Measurements from ENCODE around the gene EIF4G3.
"Not testable (repeated sequence)": the region's sequence is repeated elsewhere in the genome, so short reads cannot be mapped to it uniquely, and the experiment has no call there.

Gene EIF4G3

DNA sequence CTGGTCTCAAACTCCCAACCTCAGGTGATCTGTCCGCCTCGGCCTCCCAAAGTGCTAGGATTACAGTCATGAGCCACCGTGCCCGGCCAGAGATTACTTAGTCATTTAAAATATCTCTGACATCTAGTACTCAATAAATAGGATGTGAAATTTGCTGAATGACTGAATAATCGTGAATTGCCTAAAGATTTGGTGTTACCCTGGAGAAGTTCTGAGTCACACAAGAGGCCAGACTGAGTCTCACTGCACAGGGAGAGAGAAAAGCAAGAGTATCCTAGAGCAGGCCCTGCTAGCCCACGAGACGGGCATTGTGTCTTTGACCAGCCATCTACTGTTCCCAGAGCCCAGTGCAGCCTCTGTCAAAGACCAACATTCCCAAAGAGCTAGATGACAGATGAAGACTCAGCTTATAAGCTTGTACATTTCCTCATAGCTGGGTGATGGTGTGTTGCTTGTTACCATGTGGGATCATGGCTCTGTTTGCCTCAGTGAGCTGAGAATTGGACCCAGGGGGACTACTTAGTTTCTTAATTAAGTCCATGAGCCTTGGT is 5.6 kb upstream of the EIF4G3 start:
- DNase-seq: no peak

DNA sequence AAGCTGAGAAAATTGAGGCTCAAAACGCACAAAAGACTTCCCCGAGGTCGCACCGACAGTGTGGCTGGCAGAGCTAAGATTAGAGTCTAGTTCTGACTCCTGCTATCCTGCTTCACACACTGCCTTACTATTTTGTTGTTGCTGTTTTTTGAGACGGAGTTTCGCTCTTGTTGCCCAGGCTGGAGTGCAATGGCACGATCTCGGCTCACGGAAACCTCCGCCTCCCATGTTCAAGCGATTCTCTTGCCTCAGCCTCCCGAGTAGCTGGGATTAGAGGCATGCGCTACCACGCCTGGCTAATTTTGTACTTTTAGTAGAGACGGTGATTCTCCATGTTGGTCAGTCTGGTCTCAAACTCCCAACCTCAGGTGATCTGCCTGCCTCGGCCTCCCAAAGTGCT is 1.6 kb upstream of the EIF4G3 start:
- not testable (repeated sequence) for DNase-seq

DNA sequence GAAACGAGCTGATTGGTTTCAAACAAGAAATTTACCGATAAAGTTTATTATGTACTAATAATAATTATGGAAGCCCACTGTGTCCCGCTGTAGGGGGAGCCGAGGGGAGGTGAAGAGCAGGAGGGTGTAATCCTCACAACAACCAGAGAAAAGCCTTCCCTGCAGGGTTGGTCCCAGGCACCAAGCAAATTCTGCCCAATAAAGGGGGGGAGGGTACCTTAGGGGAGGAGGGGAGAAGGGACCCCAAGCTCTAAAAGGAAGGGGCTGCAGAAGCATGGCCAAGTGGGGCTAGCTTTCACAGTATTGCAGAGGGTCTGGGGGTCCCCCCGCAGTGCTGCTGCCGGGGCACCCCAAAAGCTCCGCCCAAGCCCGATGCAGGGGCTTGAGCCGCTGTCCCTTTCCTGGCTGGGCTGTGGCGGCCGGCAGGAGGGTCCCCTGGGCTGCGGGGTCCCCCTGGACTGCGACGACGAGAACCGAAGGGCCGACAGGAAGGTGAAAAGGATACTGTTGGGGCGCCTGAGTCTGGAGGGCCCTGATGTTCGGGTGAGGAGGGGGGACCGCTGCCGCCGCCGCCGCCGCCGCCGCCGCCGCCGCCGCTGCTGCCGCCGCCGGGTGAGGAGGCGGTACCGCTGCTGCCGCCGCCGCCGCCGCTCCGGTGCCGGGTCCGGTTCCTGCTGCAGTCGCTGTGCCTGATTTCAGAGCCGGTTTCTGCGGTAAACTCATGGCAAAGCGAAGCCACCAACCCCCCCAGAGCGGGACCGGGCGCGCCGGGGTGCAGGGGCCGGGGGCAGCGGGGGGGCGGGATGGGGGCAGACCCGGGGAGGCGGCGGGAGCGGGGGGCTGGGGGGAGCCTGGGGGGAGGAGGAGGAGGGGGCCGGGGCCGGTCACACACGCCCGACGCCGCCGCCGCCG is 771 bp downstream of the EIF4G3 start:
- DNase-seq: peak; percentile 31

DNA sequence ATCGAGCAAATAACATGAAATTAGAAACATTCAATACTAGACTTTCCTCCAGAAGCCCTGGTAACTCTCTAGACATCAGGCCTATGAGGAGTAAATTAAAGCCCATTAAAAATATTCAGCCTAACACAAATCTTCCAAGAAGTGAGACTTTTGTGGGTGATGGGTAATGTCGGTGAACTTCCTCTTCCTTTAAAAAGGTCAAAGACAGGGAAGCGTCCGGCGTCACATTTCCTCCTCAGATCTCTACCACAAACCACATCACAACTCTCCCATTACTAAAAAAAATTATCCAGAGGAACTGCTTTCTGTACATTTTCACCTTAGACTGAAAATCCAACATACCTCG is 1.4 kb downstream of the EIF4G3 start:
- DNase-seq: peak; percentile 12

GRCh38 chr1:21174654-21175323 is 1.9 kb downstream of the EIF4G3 start:
- DNase-seq: no peak

DNA sequence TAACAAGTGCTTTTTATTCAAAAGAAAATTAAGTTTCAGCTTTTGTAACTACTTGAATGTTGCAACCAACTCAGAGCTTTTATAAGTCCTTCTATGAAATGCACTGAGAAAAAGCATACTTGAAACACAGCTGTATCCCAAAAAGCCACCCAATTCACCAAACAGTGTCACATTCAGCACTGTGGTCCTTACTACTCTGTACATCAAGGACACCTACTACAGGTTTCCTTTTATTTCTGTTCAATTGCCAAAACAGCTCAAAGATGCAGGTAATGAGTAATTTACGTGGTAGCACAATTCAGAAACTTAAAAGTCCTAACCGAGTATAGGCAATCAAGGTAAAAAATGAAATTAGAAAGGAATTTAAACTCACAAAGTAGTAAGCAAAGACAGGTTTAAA is 2.5 kb downstream of the EIF4G3 start:
- no peak for DNase-seq

- not testable (repeated sequence) for DNase-seq
Measured at GRCh38 chr1:21173096-21173495, 3.6 kb downstream of the EIF4G3 start.

DNA sequence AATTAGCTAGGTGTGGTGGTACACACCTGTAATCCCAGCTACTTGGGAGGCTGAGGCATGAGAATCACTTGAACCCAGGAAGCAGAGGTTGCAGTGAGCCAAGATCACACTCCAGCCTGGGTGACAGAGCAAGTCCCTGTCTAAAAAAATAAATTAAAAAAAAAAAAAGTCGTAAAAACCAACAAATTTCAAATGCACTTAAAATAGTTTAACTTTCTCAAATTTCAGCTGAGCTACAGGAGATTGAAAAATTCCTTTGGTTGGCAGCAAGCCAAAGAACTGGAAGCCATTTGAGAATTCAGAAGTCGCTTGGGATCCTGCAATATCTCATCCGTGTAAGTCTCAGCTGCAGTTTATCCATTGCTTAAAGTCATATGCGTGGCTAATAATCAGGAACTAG is 5.9 kb downstream of the EIF4G3 start:
- DNase-seq: not testable (repeated sequence)

GRCh38 chr1:21168444-21168843 is 8.3 kb downstream of the EIF4G3 start:
- no peak for DNase-seq

GRCh38 chr1:21165646-21166045 is 11.1 kb downstream of the EIF4G3 start:
- DNase-seq: no peak

DNA sequence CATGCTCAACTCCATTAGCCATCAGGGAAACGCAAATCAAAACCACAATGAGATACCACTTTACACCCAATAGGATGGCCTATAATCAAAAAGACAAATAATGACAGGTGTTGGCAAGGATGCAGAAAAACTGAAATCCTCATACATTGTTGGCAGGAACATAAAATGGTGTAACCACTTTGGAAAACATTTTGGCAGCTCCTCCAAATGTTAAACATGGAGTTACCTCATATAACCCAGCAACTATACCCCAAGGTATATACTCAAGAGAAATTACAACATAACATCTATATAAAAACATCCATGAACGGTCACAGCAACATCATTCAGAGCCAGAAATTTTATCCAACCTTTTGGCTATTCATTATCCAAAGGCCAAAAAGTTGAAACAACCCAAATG is 11.6 kb downstream of the EIF4G3 start:
- DNase-seq: no peak

GRCh38 chr1:21164266-21164665 is 12.4 kb downstream of the EIF4G3 start:
- no peak for DNase-seq

DNA sequence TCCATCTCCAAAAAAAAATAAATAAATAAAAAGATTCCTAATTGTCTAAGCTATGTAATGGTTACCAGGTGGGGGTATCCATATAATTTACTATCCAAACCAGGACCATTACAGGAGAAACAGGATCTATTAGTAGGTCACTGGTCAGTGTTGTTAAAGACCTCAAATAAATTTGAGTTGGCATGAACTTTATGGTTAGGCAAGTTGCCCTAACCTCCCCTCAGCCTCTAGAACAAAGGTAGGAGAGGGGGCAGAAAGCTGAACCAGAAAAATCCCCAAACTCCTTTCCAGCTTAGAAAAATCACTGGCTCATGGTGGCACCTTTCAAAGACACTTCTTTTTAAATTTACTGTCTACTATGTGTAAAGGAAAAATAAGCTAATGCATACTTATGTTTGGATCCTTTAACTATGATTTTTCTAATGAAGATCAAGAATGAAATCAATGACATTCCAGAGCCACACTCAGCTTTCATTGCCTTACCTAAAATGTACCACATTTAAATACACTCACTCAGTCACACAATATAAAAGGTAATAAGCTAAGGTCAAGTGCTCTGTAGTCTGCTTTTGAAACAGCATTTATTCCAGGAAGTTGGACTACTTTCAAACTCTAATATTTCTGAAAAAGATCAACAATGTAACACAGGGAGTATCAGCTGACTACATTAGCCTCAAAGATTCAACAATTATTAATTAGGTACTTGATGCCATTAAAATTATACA is 13.8 kb downstream of the EIF4G3 start:
- DNase-seq: no peak

DNA sequence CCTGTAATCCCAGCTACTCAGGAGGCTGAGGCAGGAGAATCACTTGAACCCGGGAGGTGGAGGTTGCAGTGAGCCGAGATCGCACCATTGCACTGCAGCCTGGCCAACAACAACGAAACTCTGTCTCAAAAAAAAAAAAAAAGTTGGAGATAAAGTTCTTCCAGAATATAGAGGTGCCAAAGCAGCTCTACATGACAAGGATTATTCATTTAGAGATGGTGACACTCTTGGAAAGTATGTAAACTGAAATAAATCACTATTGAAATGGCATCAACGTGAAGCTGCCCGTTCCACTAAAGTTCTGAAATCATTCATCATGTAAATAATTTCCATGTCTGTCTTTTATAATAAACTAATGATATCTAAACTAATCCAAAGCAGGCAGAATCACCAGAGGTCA is 14.9 kb downstream of the EIF4G3 start:
- no peak for DNase-seq

DNA sequence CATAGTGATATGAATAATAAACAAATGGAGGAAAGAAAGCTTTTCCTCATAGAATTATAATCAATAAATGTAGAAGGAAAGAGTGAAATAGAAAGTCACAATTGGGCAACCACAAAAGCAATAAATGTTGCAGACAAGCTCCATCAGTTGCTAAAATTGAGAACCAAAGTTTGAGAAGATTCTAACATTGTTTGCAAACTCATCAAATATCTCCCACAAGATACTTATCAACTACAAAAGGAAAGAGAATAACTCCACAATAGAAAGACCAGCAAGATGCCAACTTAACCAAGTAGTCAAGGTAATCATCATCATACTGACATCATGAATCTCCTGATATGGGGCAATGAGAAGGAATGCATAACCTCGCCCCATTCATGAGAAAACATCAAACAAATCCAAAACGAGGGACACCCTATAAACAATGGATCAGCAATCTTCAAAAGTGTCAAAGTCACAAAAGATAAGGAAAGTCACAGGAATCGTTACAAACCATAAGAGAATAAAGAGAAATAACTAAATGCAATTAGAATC is 16.4 kb downstream of the EIF4G3 start:
- no peak for DNase-seq

GRCh38 chr1:21157868-21158267 is 18.8 kb downstream of the EIF4G3 start:
- no peak for DNase-seq

- DNase-seq: no peak
Measured at GRCh38 chr1:21157054-21157453, 19.6 kb downstream of the EIF4G3 start.

DNA sequence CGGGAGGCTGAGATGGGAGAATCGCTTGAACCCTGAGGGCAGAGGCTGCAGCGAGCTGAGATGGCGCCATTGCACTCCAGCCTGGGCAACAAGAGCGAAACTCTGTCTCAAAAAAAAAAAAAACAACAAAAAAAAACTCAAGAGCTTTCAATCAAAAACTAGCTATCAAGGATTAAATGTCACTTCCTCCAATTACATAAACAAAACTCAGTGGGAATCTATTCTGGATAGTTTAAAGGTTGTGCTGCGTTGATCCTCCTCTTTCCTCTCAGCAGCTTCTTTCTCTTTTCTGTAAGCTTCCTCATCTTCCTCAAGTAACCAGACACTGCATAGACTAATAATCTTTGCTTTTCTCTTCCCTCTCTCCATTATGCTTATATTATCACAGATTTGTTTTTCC is 20.7 kb downstream of the EIF4G3 start:
- DNase-seq: no peak

- DNase-seq: no peak
Measured at GRCh38 chr1:21154717-21155116, 22.0 kb downstream of the EIF4G3 start.

DNA sequence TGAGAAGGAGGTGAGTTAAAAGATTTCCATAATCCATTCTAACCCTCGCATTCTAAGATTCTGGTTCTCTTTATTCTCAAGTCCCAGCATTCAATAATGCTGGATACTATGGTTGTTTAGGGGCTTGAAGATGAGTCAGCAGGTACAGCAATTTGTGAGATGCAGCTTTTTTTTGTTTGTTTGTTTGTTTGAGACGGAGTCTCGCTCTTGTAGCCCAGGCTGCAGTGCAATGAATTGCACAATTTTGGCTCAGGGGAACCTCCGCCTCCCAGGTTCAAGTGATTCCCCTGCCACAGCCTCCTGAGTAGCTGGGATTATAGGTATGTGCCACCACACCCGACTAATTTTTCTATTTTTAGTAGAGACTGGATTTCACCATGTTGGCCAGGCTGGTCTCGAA is 23.3 kb downstream of the EIF4G3 start:
- no peak for DNase-seq

DNA sequence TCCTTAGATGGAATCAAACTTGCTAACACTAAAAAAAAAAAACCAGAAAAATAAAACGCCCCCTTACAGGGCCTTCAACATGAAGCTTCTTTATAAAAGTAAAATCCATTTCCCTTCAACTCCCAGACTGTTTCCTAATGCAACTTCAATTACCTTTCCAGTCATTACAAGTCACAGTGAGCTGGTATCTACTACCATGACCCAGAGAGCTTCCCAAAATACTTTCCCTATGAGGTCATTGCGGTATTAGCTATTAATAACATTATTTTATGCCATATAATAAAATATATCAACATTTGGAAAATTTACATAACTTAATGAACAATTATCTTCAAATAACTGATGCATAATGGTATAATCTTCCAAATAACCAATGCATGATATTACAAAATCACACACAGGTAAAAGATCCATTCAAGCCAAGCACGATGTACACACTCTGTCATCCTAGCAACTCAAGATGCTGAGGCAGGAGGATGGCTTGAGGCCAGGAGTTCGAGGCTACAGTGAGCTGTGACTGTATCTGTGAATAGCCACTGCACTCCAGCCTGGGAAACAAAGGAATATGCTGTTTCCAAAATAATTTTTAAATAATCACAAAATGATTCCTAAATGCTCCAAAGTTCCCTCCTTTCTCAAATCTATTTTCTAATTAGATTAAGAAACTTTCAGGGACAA is 24.1 kb downstream of the EIF4G3 start:
- no peak for DNase-seq

DNA sequence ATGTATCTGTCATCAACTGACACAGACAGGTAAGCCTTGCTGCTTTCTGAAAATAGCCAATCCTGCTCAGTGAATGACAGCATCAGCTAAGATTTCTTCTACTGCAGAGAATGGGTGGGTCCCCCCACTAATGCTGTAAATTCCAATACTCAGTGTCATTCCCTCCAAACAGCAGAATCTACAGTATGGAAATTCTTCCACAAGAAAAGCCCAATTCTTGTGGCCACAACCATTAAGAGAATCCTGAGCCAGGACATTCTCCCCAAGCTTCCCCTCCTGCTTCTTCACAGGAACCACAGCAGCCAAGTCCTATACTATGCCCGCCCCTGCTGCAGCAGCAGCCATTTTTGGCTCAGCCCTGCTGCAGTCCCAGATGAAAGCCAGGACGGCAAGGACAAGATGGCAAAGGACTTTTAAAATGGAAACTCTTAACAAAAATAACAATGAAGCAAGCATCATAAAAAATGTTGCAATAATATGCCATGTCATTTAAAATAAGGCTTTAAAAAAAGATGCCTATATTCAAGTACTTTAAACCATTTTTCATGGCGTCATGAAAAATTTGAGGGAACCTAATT is 26.8 kb downstream of the EIF4G3 start:
- no peak for DNase-seq

Data from NCI-H146 (cell line).